Adrenal gland (tissue), 5 donors: ENCODE data around the gene TEX13C.

Source experiments
- CTCF ChIP-seq, 6 experiments: fragments of 450-650 bp in 4 of 6; fragments of 200-600 bp in 2 of 6; sonication (generic) in 1 of 6; IDR thresholded peaks; 1 replicate in 5 of 6; 2 replicates in 1 of 6; pipeline versions ENCODE4 v1.5.1 to v1.8.0; 2016 to 2021; ENCODE audit warnings: antibody characterized with exemption in 6 of 6, mild to moderate bottlenecking in 2 of 6, moderate library complexity in 1 of 6
- POLR2A ChIP-seq, 2 donors: fragments of 450-650 bp; IDR thresholded peaks; one replicate each; pipeline ENCODE4 v1.6.1; 2017; ENCODE audit warnings: antibody characterized with exemption in 2 of 2, mild to moderate bottlenecking in 2 of 2, moderate library complexity in 1 of 2
- donor health status: DM: no; HTN: no; CAD: no.

GRCh38 chrX:125298871-125299270 is 20.8 kb upstream of the TEX13C start:
- TF ChIP-seq POLR2A (IDR thresholded peaks at IDR 0.05) (no peak), CTCF (IDR thresholded peaks at IDR 0.05) (no peak)
